GM04504 (cell line): ENCODE data around the gene EMB.
"Not testable (repeated sequence)": the region's sequence is repeated elsewhere in the genome, so short reads cannot be mapped to it uniquely, and the experiment has no call there.

ENCODE experiments used
- DNase-seq: peaks from one replicate; pipeline ENCODE4 v3.0.0-alpha.2; 2012; ENCODE audit warnings: low read depth

Gene EMB, protein sequence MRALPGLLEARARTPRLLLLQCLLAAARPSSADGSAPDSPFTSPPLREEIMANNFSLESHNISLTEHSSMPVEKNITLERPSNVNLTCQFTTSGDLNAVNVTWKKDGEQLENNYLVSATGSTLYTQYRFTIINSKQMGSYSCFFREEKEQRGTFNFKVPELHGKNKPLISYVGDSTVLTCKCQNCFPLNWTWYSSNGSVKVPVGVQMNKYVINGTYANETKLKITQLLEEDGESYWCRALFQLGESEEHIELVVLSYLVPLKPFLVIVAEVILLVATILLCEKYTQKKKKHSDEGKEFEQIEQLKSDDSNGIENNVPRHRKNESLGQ

DNA sequence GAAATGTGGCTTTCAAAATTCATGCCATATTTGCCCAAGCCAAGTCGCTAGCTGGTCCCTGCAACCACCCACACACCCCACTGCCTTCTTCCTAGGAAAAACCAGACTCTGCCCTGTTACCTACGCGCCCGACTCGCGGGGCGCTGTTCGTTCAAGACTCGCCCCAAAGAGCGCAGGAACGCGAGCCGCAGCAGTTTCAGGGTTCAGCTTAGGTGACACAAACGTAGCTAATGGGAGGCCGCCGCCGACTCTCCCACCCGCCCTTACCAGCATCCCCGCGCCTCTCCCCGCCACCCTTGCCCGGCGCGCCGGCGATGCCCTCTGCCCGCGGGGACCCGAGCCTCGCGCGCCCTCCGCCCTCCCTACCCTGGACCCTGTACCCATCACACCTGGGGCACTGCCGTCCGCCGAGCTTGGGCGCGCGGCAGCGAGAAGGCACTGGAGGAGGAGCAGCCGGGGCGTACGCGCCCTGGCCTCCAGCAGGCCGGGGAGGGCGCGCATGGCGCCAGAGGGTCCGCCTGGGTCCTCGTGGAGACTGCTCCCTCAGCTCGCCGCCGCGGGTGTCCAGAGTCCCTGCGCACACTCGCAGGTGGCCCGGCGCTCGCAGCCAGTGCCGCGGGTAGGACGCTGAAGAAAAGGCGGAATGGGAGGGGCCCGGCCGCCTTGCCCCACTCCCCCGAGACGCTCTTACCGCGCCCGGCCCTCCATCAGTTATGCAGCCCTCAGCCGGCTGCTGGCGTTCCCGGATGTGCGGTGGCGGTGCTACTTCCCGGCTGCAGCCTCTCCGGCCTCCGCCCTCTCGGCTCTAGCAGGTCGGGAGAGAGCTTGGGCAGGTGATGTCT is at the start of gene EMB:
EMB (minus strand) TSS at position 638 of the 842 bp plus-strand sequence; CDS start at position 501, 137 bp downstream.
- DNase-seq: peak; percentile 12

DNA sequence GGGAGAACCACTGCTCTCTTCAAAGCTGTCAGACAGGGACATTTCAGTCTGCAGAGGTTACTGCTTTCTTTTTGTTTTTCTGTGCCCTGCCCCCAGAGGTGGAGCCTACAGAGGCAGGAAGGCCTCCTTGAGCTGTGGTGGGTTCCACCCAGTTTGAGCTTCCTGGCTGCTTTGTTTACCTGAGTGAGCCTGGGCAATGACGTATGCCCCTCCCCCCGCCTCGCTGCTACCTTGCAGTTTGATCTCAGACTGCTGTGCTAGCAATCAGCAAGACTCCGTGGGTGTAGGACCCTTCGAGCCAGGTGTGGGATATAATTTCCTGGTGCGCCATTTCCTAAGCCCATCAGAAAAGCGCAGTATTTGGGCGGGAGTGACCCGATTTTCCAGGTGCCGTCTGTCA is 48.4 kb upstream of the EMB start:
- DNase-seq: not testable (repeated sequence)

DNA sequence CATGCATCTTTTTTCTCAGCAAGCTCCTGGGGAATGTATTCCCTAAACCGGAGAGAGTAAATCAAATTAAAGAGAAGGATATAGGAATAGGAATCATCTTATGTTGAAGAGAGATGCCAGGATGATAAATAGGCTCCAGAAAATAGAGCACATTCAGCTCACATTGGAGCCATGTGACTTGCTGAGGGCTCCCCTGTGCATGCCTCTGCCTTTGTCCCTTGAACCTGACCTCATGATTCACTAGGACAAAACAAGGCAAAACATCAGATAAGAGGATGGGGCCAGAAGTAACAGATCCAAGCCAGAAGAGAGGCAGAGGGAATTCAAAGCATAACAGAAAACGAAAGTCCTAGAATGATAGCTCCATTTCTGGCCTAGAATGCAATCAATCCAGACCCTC is 37.7 kb upstream of the EMB start:
- not testable (repeated sequence) for DNase-seq

DNA sequence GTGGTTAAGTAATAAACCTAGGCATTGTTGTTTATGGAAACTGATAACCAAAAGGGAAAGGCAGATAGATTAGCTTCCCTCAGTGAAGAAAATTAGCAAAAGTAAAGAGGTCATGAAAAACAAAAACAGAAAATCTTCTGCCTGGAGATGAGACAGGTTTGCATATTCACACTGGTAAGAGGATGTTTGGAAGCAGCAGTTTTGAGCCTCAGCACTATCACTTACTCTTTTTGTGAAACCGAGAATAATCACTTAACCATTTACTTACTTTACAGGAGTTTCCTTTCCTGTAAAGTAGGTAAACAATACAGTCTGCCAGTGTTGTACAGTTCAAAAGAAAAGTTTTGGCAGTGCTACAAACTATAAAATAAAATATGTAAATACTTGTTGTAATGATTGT is 35.5 kb upstream of the EMB start:
- no peak for DNase-seq

DNA sequence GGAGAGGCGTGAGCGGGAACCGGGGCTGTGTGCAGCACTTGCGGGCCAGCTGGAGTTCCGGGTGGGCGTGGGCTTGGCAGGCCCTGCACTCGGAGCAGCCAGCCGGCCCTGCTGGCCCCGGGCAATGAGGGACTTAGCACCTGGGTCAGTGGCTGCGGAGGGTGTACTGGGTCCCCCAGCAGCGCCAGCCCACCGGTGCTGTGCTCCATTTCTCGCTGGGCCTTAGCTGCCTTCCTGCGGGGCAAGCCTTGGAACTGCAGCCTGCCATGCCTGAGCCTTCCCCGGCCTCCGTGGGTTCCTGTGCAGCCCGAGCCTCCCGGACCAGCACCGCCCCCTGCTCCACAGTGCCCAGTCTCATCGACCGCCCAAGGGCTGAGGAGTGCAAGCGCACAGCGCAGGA is 23.9 kb upstream of the EMB start:
- DNase-seq: not testable (repeated sequence)

DNA sequence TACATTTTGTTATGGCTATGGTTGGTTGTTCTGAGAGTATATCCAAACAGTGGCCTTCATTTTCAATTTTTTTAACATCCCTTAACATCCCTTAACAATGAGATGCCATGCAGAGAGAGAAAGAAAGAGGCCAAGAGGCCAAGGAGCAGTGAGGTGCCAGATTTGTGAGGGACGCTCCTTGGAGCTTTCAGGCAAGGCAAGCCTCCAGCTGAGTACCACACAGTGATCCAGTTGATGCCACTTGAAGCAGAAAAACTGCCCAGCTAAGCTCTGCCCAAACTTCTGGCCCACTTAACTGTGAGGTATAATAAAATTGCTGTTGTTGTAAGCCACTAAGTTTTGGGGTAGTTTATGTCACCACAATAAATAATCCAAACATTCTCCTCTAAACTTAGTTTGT is 22.6 kb upstream of the EMB start:
- no peak for DNase-seq

DNA sequence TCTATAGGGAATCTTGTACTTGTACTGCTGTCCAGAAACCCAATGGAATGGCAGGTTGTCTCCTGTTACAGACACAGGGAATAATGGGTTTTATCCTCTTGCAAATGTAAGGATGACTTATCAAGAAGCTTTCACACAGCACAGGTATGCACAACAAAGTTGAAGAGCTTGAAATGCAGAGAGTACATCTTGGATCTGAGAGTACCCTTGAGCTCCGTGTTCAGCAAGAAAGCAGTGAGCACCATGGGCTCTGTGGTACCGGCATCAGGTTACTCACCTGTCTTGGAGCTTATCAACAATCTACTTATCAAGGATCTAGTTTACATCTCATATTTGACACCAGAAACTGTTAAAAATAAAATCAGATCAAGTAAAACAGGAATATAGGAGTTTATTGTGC is 22.0 kb upstream of the EMB start:
- DNase-seq: no peak

DNA sequence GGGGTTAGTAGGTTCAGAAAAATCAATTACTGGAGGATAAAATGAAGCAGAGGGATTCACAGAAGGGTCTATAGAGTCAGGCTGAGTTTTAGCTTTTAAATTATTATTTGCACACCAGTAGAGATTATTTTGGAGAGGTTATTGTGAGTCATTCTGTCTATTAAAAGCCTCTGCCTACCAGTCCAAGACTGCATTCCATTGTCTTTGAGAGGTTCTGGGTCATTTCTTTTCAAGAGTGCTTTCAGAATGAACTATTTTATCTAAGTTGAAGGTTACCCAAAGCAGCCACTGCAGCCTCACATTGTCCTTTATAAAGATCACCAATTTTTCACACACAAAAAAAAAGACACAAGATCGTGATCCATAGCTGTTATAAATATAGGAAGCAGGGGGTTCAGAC is 21.5 kb upstream of the EMB start:
- DNase-seq: not testable (repeated sequence)

DNA sequence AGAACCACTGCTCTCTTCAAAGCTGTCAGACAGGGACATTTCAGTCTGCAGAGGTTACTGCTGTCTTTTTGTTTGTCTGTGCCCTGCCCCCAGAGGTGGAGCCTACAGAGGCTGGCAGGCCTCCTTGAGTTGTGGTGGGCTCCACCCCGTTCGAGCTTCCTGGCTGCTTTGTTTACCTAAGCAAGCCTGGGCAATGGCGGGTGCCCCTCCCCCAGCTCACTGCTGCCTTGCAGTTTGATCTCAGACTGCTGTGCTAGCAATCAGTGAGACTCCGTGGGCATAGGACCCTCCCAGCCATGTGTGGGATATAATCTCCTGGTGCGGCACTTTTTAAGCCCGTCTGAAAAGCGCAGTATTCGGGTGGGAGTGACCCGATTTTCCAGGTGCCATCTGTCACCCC is 17.3 kb upstream of the EMB start:
- DNase-seq: not testable (repeated sequence)

DNA sequence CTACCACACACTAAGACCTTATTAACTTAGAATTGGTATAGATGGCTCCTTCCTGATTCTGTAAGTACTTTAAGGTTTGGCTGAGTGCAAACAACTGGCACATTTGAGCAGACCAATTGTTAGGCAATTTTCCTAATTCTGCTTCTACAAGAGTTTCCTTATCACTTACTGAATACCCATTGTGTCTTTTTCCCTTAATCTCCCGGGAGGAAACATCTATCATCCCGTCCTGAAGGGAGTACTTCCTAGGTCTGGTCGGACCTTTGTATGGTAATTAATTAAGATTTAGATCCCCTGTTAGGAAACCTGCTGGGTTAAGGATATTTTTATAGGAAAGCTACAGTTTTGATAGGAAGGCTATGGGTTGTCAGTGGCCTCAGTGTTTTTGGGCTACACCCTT is 8.2 kb upstream of the EMB start:
- DNase-seq: not testable (repeated sequence)

DNA sequence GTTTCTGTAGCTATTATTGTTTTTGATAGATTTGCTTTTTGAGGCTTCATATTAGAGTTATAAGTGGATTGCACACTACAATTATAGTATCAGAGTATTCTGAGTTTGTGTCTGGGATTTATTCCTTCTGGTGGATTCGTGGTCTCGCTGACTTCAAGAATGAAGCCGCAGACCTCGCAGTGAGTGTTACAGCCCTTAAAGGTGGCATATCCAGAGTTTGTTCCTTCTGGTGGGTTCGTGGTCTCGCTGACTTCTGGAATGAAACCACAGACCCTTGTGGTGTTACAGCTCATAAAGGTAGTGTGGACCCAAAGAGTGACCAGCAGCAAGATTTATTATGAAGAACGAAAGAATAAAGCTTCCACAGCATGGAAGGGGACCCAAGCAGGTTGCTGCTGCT is 6.9 kb upstream of the EMB start:
- no peak for DNase-seq

DNA sequence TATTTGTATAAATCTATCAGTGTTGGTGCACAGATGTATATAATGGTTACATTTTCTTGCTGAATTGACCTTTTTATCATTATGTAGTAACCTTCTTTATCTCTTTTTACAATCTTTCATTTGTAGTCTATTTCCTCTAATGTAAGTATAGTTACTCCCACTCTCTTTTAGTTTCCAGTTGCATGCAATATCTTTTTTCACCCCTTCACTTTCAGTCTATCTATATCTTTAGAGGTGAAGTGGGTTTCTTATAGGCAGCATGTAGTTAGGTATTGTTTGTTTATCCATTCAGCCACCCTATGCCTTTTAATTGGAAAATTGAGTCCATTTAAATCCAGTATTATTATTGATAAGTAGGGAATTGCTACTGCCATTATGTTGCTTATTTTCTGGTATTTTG is 6.1 kb upstream of the EMB start:
- DNase-seq: no peak

DNA sequence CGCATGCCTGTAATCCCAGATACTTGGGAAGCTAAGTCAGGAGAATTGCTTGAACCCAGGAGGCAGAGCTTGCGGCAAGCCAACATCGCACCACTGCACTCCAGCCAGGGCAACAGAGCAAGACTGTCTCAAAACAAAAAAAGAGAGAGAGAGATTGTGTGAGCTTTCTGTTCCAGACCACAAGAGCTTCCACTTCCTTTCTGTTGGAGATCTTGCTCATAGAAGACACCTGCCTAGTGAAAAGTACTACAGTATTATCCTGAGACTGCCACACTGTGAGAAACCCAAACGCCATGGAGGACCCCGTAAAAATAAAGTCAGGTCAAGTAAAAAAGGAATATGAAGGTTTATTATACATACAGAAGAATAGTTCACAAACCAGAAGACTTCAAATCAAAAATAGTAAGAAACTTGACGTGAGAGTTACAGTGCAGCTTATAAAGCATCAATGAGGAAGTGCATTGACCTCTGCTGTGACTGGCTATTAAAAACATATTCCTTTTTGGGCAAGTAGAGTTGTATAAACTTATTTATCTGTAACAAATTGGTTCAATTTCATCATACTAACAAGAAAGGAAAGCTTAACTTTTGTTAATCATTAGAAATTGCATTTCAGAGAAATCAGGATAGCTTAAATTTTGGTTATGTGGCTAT is 4.3 kb upstream of the EMB start:
- DNase-seq: no peak

DNA sequence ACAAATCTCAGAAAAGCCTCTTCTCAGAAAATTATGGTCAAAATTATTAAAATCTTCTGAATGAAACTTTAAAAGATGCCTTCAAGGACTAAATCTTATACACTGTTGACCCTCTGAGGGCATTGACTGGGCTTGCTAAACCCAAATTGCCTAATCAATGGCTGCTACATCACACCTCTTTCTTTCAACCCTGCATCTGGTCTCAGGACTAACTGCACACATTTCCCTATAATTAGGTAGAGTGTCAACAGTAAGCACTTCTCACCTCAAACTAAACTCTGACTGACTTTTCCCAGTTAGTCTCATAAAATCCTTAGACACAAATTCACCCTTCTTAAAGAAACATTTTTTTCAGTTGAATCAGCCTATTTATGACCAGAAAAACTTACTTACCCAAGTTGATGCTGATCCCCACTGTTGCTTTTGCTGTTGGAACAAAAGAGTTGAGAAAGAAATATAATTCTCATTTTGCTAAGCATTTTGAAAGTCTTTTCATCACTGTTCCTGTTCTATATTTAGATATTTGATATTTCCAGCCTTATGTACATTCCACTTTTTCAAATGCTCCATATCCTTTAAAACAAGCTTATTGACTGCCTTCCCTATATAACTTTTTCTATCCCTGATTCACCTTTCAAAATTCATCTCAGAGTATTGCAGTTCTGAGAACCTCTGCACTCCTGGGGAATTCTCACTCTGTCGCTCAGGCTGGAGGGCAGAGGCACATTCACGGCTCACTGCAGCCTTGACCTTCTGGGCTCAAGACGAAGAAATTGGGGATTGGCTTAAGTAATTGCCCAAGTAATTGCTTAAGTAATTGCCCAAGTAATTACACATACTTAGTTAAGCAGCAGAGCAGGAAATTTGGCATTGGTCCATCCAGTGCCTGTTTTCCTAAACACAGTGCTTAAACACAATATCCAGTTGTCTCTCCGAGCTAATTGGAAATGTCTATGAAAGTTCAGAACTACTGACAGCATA is 1.8 kb upstream of the EMB start:
- DNase-seq: not testable (repeated sequence)

DNA sequence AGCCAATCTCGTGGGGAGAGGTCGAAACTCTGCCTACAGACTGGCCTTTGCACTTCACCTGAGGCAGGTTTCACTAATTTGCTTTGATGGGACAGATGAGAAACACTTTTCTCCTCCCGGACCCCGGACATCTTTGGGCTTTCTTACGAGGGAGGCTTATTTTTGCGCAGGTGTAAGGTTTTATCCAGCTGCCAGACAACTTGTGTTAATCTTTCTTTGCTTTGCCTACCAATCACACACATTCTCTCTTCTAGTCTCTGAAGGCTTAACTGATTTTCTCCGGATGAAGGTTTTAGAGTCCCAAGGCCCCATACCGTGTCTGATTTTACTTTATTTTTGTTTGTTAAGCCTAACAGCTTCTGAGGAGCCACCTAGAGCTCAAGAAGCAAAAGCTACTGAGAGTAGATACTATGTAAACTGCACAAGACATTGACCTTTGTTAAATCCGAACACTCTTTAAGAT is 436 bp upstream of the EMB start:
- DNase-seq: no peak

DNA sequence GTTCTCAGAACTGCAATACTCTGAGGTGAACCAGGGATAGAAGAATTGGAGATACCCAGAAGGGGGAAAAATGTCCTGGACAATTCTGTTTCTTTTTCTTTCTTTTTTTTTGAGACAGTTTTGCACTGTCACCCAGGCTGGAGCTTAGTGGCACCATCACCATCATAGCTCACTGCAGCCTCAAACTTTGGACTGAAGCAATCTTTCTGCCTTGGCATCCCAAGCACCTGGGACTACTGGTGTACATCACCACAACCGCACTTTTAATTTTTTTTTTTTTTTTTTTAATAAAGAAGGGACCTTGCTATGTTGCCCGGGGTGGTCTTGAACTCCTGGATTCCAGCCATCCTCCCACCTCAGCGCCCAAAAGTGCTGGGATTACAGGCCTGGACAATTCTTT is 1.9 kb downstream of the EMB start:
- DNase-seq: no peak

DNA sequence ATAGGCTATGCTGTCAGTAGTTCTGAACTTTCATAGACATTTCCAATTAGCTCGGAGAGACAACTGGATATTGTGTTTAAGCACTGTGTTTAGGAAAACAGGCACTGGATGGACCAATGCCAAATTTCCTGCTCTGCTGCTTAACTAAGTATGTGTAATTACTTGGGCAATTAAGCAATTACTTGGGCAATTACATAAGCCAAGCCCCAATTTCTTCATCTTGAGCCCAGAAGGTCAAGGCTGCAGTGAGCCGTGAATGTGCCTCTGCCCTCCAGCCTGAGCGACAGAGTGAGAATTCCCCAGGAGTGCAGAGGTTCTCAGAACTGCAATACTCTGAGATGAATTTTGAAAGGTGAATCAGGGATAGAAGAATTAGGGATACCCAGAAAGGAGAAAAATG is 3.0 kb downstream of the EMB start:
- not testable (repeated sequence) for DNase-seq

DNA sequence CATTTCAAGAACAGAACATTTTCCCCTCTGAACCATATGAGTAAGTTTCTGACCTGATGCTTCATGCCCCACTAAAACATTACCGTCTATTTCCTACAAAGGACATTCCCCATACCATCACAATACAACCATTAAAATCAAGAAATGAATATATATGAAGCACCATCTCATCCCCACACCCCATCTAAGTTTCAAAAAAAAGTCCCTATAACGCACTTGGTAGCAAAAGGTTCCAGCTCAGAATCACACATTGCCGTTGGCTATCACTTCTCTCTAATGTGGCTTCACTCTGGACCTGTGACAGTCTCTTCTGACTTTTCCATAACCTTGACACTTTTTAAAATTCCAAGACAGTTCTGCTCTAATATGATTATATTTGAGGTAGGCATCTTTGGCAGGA is 5.9 kb downstream of the EMB start:
- DNase-seq: no peak

DNA sequence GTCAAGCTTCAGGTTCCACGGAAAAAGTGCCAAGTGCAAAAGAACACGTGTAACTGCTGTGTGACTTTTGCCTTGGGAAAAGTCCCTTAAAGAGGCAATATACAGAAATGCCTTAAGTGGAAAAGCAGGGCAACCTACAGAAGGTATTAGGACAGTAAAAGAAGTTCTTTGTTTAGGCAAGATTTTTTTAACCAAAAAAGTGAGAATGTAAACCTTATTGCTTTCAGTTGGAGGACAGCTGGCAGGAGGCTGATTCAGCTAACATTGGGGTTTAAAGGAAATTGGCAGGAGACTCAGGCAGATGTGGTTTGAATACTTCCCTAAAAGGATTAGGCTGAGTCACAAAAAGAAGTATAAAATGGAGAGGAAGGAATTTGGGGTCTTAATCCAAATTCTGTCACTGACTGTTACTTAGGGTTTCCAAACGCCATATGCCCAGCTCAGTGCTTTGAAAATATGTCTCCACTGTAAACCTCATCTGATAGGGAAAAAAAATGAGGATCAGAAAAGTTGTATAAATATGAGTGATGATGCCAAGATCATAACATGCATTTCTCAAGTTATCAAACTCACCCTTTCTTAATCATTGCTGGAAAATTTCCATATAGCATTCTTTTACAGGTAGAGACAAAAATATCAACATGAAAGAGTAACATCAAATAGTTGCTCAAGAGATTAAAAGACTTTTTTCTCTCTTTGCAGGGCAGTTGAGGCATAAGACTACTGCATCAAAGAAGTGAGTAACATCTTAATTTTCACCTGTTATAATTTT is 9.8 kb downstream of the EMB start:
- DNase-seq: not testable (repeated sequence)

DNA sequence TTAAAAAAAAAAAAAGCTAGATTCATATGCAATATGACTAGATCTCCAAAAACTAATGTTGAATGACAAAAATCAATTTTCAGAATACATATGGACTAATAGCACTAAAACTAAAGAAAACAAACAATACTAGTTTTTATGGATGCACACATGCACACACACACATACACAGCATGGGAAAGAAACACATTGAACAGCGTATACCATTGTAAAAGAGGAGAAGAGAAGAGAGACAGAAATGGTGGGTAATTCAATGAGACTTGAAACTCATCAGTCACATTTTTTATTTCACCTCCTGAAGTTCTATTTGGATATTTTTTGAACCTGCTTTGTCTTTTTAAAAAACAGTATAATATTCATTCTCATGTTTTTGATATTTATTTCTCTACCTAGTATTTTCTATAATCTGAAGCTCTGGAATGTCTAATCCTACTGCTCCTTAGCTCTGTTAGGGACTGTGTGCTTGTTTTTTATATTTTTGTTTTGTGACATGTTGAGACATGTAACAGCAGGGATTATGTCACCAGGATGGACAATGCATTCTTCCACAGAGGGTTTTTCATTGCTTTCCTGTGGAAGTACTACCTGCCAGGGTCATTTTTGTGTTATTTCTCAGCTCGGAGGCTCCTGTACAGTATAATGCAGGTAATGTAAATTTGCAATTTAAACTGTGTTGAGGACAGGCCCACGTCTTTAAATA is 17.8 kb downstream of the EMB start:
- DNase-seq: not testable (repeated sequence)
